IMR-90 (cell line): ENCODE results near the gene MAP7. TPM values are rescaled to one million over a fixed set of nuclear protein-coding genes. Genes with fewer than 3 reads are reported as not detected.

Experiments used
- ATAC-seq: fragments of 200-7000 bp; cut with Tn5 transposase; 2 replicates; pipeline ENCODE4 v1.9.1; 2020; ENCODE audit warnings: low read depth, mild to moderate bottlenecking, moderate library complexity
- BruUV-seq: library from RNA; stranded (reverse); fragments of 400-500 nt; replicated peaks from 2 replicates; lab custom pipeline; 2021; lab: Mats Ljungman, UMichigan
- CTCF ChIA-PET: fragments of 300-600 bp; formaldehyde crosslinking; extraction: SDS; loops from one replicate; lab custom pipeline; 2021; ENCODE audit warnings: antibody characterized with exemption; lab: Yijun Ruan, JAX
- POLR2A ChIA-PET: fragments of 300-600 bp; sonication (Branson Sonifier 250); formaldehyde crosslinking; loops from one replicate; lab custom pipeline; 2022; ENCODE audit warnings: antibody characterized with exemption; ENCODE audit not compliant: unreplicated experiment; lab: Charles Lee
- DNase-seq: peaks from one replicate; pipeline ENCODE4 v3.0.0; 2013
- H2AFZ ChIP-seq: replicated peaks from 2 replicates; pipeline ENCODE3; 2013; ENCODE audit warnings: low read length, mild to moderate bottlenecking; ENCODE audit not compliant: poor library complexity
- H2AK5ac ChIP-seq: 2 replicates; pipeline ENCODE4 v1.6.1; 2013; ENCODE audit warnings: low read depth, low read length, inconsistent platforms
- H2AK9ac ChIP-seq: replicated peaks from 2 replicates; pipeline ENCODE3; 2013; ENCODE audit warnings: mild to moderate bottlenecking, low read depth, low read length, moderate library complexity; ENCODE audit not compliant: poor library complexity
- H2BK120ac ChIP-seq: 2 replicates; pipeline ENCODE4 v1.6.1; 2013; ENCODE audit warnings: low read depth, low read length, inconsistent platforms
- H2BK15ac ChIP-seq: 3 replicates; pipeline ENCODE4 v1.6.1; 2013; ENCODE audit warnings: low read depth, low read length, inconsistent platforms
- H2BK20ac ChIP-seq: 2 replicates; pipeline ENCODE4 v1.6.1; 2013; ENCODE audit warnings: low read depth, mild to moderate bottlenecking, inconsistent platforms, low read length, moderate library complexity
- H2BK5ac ChIP-seq: 2 replicates; pipeline ENCODE4 v1.6.1; 2013; ENCODE audit warnings: mild to moderate bottlenecking, low read depth, low read length, inconsistent platforms; ENCODE audit not compliant: poor library complexity, severe bottlenecking
- H3K14ac ChIP-seq: replicated peaks from 2 replicates; pipeline ENCODE4 v1.6.1; 2013; ENCODE audit warnings: low read depth, low read length, inconsistent platforms
- H3K18ac ChIP-seq: 2 replicates; pipeline ENCODE4 v1.6.1; 2013; ENCODE audit warnings: low read depth, low read length, control low read depth
- H3K23ac ChIP-seq: 2 replicates; pipeline ENCODE4 v1.6.1; 2013; ENCODE audit warnings: low read depth, low read length, inconsistent platforms
- H3K27ac ChIP-seq: 2 replicates; pipeline ENCODE4 v1.5.1; 2013; ENCODE audit warnings: mild to moderate bottlenecking, control low read depth, low read length; ENCODE audit not compliant: insufficient read depth
- H3K27me3 ChIP-seq: 2 replicates; pipeline ENCODE4 v1.6.1; 2013; ENCODE audit warnings: low read length; ENCODE audit not compliant: control insufficient read depth, insufficient read depth
- H3K36me3 ChIP-seq: 2 replicates; pipeline ENCODE4 v1.6.1; 2013; ENCODE audit warnings: low read length, mixed read lengths; ENCODE audit not compliant: control insufficient read depth, insufficient read depth
- H3K4ac ChIP-seq: 2 replicates; pipeline ENCODE4 v1.6.1; 2013; ENCODE audit warnings: low read depth, low read length, inconsistent platforms
- H3K4me1 ChIP-seq: 2 replicates; pipeline ENCODE4 v1.6.1; 2013; ENCODE audit warnings: low read length, mixed read lengths; ENCODE audit not compliant: control insufficient read depth, insufficient read depth
- H3K4me2 ChIP-seq: 2 replicates; pipeline ENCODE4 v1.6.1; 2013; ENCODE audit warnings: low read depth, mild to moderate bottlenecking, control low read depth, low read length, moderate library complexity
- H3K4me3 ChIP-seq: 2 replicates; pipeline ENCODE4 v1.5.1; 2013; ENCODE audit warnings: low read depth, mild to moderate bottlenecking, control low read depth, low read length, moderate library complexity; ENCODE audit not compliant: insufficient read depth
- H3K56ac ChIP-seq: 2 replicates; pipeline ENCODE4 v1.6.1; 2013; ENCODE audit warnings: low read length, inconsistent platforms; ENCODE audit not compliant: insufficient read depth; ENCODE audit errors: extremely low read depth
- H3K79me1 ChIP-seq, 2 experiments: 2 replicates each; pipeline ENCODE4 v1.6.1; 2013; ENCODE audit warnings: low read length in 2 of 2, inconsistent platforms in 1 of 2, low read depth in 1 of 2
- H3K9ac ChIP-seq: 2 replicates; pipeline ENCODE4 v1.6.1; 2013; ENCODE audit warnings: low read depth, low read length, control low read depth
- H3K9me1 ChIP-seq: 2 replicates; pipeline ENCODE4 v1.6.1; 2013; ENCODE audit warnings: low read length, inconsistent platforms; ENCODE audit not compliant: insufficient read depth
- H3K9me3 ChIP-seq: 2 replicates; pipeline ENCODE4 v1.6.1; 2013; ENCODE audit warnings: low read length; ENCODE audit not compliant: control insufficient read depth, insufficient read depth
- H4K20me1 ChIP-seq: 2 replicates; pipeline ENCODE4 v1.6.1; 2013; ENCODE audit warnings: low read length, inconsistent platforms; ENCODE audit not compliant: insufficient read depth
- H4K5ac ChIP-seq: 2 replicates; pipeline ENCODE4 v1.6.1; 2013; ENCODE audit warnings: mild to moderate bottlenecking, low read depth, low read length, control low read depth
- H4K8ac ChIP-seq, 2 experiments: 2 replicates each; pipeline ENCODE4 v1.6.1; 2013; ENCODE audit warnings: low read depth in 2 of 2, low read length in 2 of 2, control low read depth in 1 of 2, inconsistent platforms in 1 of 2
- H4K91ac ChIP-seq: 2 replicates; pipeline ENCODE4 v1.6.1; 2013; ENCODE audit warnings: low read depth, low read length, inconsistent platforms; ENCODE audit not compliant: insufficient read depth
- CEBPB ChIP-seq: IDR thresholded peaks from 2 replicates; pipeline ENCODE4 v1.6.1; 2012; ENCODE audit warnings: low read depth, low read length, improper control_type of control experiment
- CHD1 ChIP-seq: IDR thresholded peaks from 2 replicates; pipeline ENCODE4 v1.6.1; 2012; ENCODE audit warnings: low read depth, low read length, improper control_type of control experiment
- CTCF ChIP-seq: conservative IDR thresholded peaks from 2 replicates; pipeline ENCODE4 v1.5.1; 2012; ENCODE audit warnings: mild to moderate bottlenecking, low read depth, low read length, improper control_type of control experiment
- FOS ChIP-seq: fragments of 150-350 bp; IDR thresholded peaks from 2 replicates; pipeline ENCODE4 v1.6.1; 2016; ENCODE audit warnings: low read depth, low read length
- MAFK ChIP-seq: IDR thresholded peaks from 2 replicates; pipeline ENCODE4 v1.6.1; 2012; ENCODE audit warnings: low read depth, low read length, improper control_type of control experiment
- MAZ ChIP-seq: IDR thresholded peaks from 2 replicates; pipeline ENCODE4 v1.6.1; 2012; ENCODE audit warnings: low read depth, mild to moderate bottlenecking, low read length, improper control_type of control experiment, moderate library complexity, borderline replicate concordance
- MXI1 ChIP-seq: IDR thresholded peaks from 2 replicates; pipeline ENCODE4 v1.6.1; 2012; ENCODE audit warnings: low read depth, mild to moderate bottlenecking, low read length, moderate library complexity, borderline replicate concordance
- NFE2L2 ChIP-seq: fragments of 150-350 bp; IDR thresholded peaks from 2 replicates; pipeline ENCODE4 v1.6.1; 2016; ENCODE audit warnings: low read depth, mild to moderate bottlenecking, low read length
- POLR2A ChIP-seq: IDR thresholded peaks from 2 replicates; pipeline ENCODE4 v1.6.1; 2012; ENCODE audit warnings: mild to moderate bottlenecking, low read depth, low read length
- RAD21 ChIP-seq: IDR thresholded peaks from 2 replicates; pipeline ENCODE4 v1.6.1; 2012; ENCODE audit warnings: low read length, improper control_type of control experiment
- RCOR1 ChIP-seq: IDR thresholded peaks from 2 replicates; pipeline ENCODE4 v1.6.1; 2012; ENCODE audit warnings: mild to moderate bottlenecking, low read length, improper control_type of control experiment; ENCODE audit not compliant: insufficient replicate concordance
- RFX5 ChIP-seq: IDR thresholded peaks from 2 replicates; pipeline ENCODE4 v1.8.0; 2012; ENCODE audit warnings: low read depth, mild to moderate bottlenecking, low read length, moderate library complexity
- SMC3 ChIP-seq: fragments of 150-350 bp; IDR thresholded peaks from 2 replicates; pipeline ENCODE4 v1.6.1; 2016; ENCODE audit warnings: low read depth, mild to moderate bottlenecking, antibody characterized with exemption, low read length, moderate library complexity
- WGBS, 2 experiments: methylation state at CpG; one replicate each; pipeline versions ENCODE4 v1.1.5 to v1.1.7; 2013; ENCODE audit warnings: missing lambda C conversion rate in 2 of 2; ENCODE audit not compliant: insufficient read length in 1 of 2; ENCODE audit errors: extremely low coverage in 2 of 2; 5-methylcytosine and 5-hydroxymethylcytosine counted together
- dilution Hi-C: fragments of 300-500 bp; cut with HindIII; formaldehyde crosslinking; loops from one replicate; pipeline ENCODE4 v1.14.3; 2018; ENCODE audit warnings: low sequenced_read_pairs; ENCODE audit not compliant: unreplicated experiment
- in situ Hi-C: fragments of 300-500 bp; cut with MboI; formaldehyde crosslinking; loops from 3 replicates; pipeline ENCODE4 v1.14.3; 2019; ENCODE audit warnings: low sequenced_read_pairs, inconsistent platforms, mixed read lengths
- intact Hi-C: fragments of 100-400 bp; cut with micrococcal nuclease; formaldehyde crosslinking; loops from 2 replicates; pipeline ENCODE4 v1.10.0; 2022
- polyA plus RNA-seq, 3 experiments: library from polyadenylated mRNA; depleted of rRNA; stranded (reverse); fragments of >200 nt; gene quantifications; 2 replicates each; pipeline ENCODE4 v1.2.3, GENCODE V29; 2012; ENCODE audit warnings: low replicate concordance in 1 of 3
- total RNA-seq: library from RNA; depleted of rRNA; stranded (reverse); fragments of >200 nt; gene quantifications from 2 replicates; pipeline ENCODE4 v1.2.3, GENCODE V29; 2012
- TF ChIP-seq, protein P1 (sequence below): fragments of 150-350 bp; IDR thresholded peaks from 2 replicates; pipeline ENCODE4 v1.6.1; 2017; ENCODE audit warnings: mild to moderate bottlenecking, antibody characterized with exemption, low read length, low read depth
- TF ChIP-seq, protein P2 (sequence below): fragments of 150-350 bp; IDR thresholded peaks from 2 replicates; pipeline ENCODE4 v1.6.1; 2016; ENCODE audit warnings: low read depth, mild to moderate bottlenecking, low read length, moderate library complexity, borderline replicate concordance

MAP7 gene
- total and polyA plus RNA-seq, 2 of the 4 experiments (the other 2 are of a cell fraction) = 0.19 to 0.36 TPM

DNA sequence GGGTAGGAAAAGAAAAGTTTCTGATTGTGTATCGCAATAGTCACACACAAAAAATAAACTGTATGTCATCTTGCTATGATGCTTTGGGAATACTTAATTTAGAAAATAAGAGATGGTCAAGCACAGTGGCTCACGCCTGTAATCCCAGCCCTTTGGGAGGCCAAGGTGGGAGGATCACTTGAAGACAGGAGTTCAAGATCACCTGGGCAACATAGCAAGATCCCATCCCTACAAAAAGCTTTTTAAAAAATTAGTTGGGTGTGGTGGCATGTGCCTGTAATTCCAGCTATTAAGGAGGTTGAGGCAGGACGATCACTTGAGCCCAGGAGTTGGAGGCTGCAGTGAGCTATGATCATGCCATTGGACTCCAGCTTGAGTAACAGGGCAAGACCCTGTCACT is 27.6 kb downstream of the MAP7 start:
- no peaks in the 10 kb centered on the region for H3K9me3 ChIP-seq
- no CpG with 5 or more reads among the region's 3 CpGs for WGBS, 2 experiments
- H3K4me2 ChIP-seq = no peak overlapping the region
- H3K23ac ChIP-seq = no peak overlapping the region
- H3K27ac ChIP-seq = no peak overlapping the region
- ChIA-PET CTCF (no interaction called here), POLR2A (no interaction called here)
- H2BK20ac ChIP-seq = no peak overlapping the region
- no peak overlapping the region for H2AFZ ChIP-seq
- no peak for TF ChIP-seq RFX5
- TF ChIP-seq MXI1 = no peak
- no peak for TF ChIP-seq MAZ
- TF ChIP-seq RAD21 = no peak
- TF ChIP-seq, protein P1, sequence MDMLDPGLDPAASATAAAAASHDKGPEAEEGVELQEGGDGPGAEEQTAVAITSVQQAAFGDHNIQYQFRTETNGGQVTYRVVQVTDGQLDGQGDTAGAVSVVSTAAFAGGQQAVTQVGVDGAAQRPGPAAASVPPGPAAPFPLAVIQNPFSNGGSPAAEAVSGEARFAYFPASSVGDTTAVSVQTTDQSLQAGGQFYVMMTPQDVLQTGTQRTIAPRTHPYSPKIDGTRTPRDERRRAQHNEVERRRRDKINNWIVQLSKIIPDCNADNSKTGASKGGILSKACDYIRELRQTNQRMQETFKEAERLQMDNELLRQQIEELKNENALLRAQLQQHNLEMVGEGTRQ = no peak
- no peak for TF ChIP-seq NFE2L2
- no peak for TF ChIP-seq FOS
- no peak for TF ChIP-seq RCOR1
- TF ChIP-seq CEBPB = no peak
- no peak for TF ChIP-seq CHD1
- no peak for TF ChIP-seq SMC3
- no peak for TF ChIP-seq POLR2A
- no peak for TF ChIP-seq MAFK
- no peak for TF ChIP-seq CTCF
- TF ChIP-seq, protein P2, sequence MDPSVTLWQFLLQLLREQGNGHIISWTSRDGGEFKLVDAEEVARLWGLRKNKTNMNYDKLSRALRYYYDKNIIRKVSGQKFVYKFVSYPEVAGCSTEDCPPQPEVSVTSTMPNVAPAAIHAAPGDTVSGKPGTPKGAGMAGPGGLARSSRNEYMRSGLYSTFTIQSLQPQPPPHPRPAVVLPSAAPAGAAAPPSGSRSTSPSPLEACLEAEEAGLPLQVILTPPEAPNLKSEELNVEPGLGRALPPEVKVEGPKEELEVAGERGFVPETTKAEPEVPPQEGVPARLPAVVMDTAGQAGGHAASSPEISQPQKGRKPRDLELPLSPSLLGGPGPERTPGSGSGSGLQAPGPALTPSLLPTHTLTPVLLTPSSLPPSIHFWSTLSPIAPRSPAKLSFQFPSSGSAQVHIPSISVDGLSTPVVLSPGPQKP = no peak
- H3K4me3 ChIP-seq = no peak overlapping the region
- H2BK5ac ChIP-seq = no peak overlapping the region
- dilution Hi-C loops (no loop called here), in situ Hi-C loops (no loop called here), intact Hi-C loops (no loop called here)
- no peak overlapping the region for H2BK120ac ChIP-seq
- no peak for DNase-seq
- no peak overlapping the region for H3K9ac ChIP-seq
- H3K36me3 ChIP-seq = no peaks in the 10 kb centered on the region
- H4K5ac ChIP-seq = no peak overlapping the region
- H3K79me1 ChIP-seq = no peaks in the 10 kb centered on the region
- H3K14ac ChIP-seq = no peak overlapping the region
- H3K4ac ChIP-seq = no peak overlapping the region
- ATAC-seq = no peak
- no peaks in the 10 kb centered on the region; the same call in 1 of the 2 replicates for H3K4me1 ChIP-seq
- BruUV-seq = no TSS peak
- H3K18ac ChIP-seq = no peak overlapping the region
- no peaks in the 10 kb centered on the region for H4K20me1 ChIP-seq
- no peak overlapping the region for H3K56ac ChIP-seq
- H2AK9ac ChIP-seq = no peak overlapping the region
- no peak overlapping the region for H2BK15ac ChIP-seq
- no peaks in the 10 kb centered on the region for H3K9me1 ChIP-seq
- peaks cover 14% of the 10 kb centered on the region for H3K27me3 ChIP-seq
- H4K91ac ChIP-seq = no peak overlapping the region
- no peak overlapping the region for H2AK5ac ChIP-seq
- H4K8ac ChIP-seq = no peak overlapping the region
